Hepatocyte (in vitro differentiated cells): Measurements from ENCODE around the gene ANKS6.

Source experiments
- CTCF ChIP-seq: fragments of 200-600 bp; sonication (generic); IDR thresholded peaks from 2 replicates; pipeline ENCODE4 v1.5.1; 2016; ENCODE audit warnings: antibody characterized with exemption, mild to moderate bottlenecking; ENCODE audit not compliant: poor library complexity
- EZH2 ChIP-seq: fragments of 200-600 bp; sonication (generic); IDR thresholded peaks from 2 replicates; pipeline ENCODE4 v1.6.1; 2016; ENCODE audit warnings: antibody characterized with exemption, mild to moderate bottlenecking, borderline replicate concordance

- no peak for TF ChIP-seq CTCF
- no peak for TF ChIP-seq EZH2
Measured at GRCh38 chr9:98801969-98802371, 5.6 kb upstream of the ANKS6 start.
